ENCODE data around the gene TTLL4.

TTLL4 gene

GRCh38 chr2:218792433-218792832 is 81.8 kb downstream of the TTLL4 start:
- no peak for DNase-seq

- DNase-seq: no peak
These were observed 86.1 kb downstream of the TTLL4 start for GRCh38 chr2:218796691-218797090.

DNA sequence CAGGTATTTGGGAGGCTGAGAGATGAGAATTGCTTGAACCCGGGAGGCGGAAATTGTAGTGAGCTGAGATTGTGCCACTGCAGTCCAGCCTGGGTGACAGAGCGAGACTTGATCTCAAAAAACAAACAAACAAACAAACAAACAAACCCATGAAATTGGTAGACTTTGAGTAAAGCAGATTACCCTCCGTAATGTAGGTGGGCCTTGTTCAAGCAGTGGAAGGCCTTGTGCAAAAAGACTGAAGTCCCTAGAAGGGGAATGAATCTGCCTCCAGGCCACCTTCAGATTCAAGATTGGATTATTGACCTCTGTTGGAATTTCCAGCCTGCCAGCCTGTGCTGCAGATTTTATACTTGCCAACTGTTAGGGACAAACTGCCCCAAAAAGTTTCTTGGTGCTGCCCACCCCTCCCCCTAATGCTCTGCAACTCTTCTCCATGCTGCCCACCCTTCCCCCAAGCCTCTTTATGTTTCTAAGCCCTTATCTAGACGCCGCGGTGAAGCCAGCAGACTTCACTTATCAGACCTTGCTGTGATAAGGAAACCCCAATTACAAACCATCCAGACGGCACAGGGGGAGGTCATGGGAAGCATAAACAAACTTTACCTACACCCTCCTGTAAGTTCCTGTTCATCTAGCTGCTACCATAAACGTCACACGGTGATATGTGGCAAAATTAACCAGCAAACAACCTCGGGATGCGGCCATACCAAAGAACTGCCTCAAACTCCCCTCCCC is 88.3 kb downstream of the TTLL4 start:
- no peak for DNase-seq

DNA sequence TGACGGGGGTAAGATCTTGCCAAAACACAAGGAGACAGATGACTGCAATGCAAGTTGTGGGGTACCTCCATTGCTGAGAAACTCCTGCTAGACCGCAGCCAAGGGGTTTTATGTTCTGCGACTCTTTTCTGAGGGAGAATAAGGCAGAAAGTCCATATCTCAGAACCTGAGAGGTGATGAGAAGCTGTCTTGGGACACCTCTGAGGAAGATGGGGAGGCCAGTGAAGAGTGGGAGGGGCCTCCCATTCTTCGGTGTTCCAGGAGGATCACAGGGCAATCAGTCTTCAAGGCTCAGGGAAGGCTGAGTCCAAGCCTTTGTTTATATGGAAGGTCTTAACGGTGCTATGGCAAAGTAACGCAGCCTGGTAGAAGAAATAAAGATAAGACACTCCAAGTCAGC is 89.4 kb downstream of the TTLL4 start:
- DNase-seq: no peak

DNA sequence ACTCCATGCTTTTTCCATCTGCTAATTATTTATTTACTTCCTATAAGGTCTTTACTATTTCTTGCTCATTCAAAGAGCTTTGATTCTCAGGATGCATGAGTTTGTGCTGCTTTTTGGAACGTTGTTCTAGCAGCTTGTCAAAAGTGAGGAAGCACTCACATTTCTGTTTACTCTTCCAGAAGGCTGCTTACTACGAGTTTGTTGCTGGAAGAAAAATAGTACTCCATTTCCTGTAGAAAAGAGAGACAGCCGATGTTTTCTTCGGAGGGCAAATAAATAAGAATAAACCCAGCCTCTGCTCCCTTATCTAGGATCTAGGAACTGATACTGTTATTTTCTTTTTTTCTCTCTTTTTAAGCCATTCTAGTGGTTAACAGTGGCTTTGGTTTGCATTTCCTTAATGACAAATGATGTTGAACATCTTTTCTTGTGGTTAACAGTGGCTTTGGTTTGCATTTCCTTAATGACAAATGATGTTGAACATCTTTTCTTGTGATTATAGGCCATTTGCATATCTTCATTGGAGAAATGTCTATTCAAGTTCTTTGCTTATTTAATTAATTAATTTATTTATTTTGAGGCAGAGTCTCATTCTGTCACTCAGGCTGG is 91.9 kb downstream of the TTLL4 start:
- no peak for DNase-seq

DNA sequence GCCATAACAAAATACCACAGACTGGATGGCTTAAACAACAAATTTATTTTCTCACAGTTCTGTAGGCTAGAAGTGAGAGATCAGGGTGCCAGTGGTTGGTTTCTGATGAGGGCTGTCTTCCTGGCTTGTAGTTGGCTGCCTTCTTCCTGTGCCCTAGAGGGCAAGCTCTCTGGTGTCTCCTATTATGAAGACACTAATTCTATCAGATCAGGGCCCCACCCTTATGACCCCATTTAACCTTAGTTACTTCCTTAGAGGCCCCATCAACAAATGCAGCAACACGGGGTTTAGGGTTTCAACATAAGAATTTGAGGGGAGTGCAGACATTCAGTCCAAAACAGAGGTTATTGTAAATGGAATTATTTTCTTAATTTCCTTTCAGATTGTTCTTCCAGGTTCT is 94.2 kb downstream of the TTLL4 start:
- no peak for DNase-seq
